IMR-90 (cell line): ENCODE data around the gene KRT3. TPM values are rescaled to one million over a fixed set of nuclear protein-coding genes. Genes with fewer than 3 reads are reported as not detected.

Source experiments
- ATAC-seq: fragments of 200-7000 bp; cut with Tn5 transposase; 2 replicates; pipeline ENCODE4 v1.9.1; 2020; ENCODE audit warnings: low read depth, mild to moderate bottlenecking, moderate library complexity
- BruUV-seq: library from RNA; stranded (reverse); fragments of 400-500 nt; replicated peaks from 2 replicates; lab custom pipeline; 2021; lab: Mats Ljungman, UMichigan
- CTCF ChIA-PET: fragments of 300-600 bp; formaldehyde crosslinking; extraction: SDS; loops from one replicate; lab custom pipeline; 2021; ENCODE audit warnings: antibody characterized with exemption; lab: Yijun Ruan, JAX
- POLR2A ChIA-PET: fragments of 300-600 bp; sonication (Branson Sonifier 250); formaldehyde crosslinking; loops from one replicate; lab custom pipeline; 2022; ENCODE audit warnings: antibody characterized with exemption; ENCODE audit not compliant: unreplicated experiment; lab: Charles Lee
- DNase-seq: peaks from one replicate; pipeline ENCODE4 v3.0.0; 2013
- H2AFZ ChIP-seq: replicated peaks from 2 replicates; pipeline ENCODE3; 2013; ENCODE audit warnings: low read length, mild to moderate bottlenecking; ENCODE audit not compliant: poor library complexity
- H2AK5ac ChIP-seq: 2 replicates; pipeline ENCODE4 v1.6.1; 2013; ENCODE audit warnings: low read depth, low read length, inconsistent platforms
- H2AK9ac ChIP-seq: replicated peaks from 2 replicates; pipeline ENCODE3; 2013; ENCODE audit warnings: mild to moderate bottlenecking, low read depth, low read length, moderate library complexity; ENCODE audit not compliant: poor library complexity
- H2BK120ac ChIP-seq: 2 replicates; pipeline ENCODE4 v1.6.1; 2013; ENCODE audit warnings: low read depth, low read length, inconsistent platforms
- H2BK15ac ChIP-seq: 3 replicates; pipeline ENCODE4 v1.6.1; 2013; ENCODE audit warnings: low read depth, low read length, inconsistent platforms
- H2BK20ac ChIP-seq: 2 replicates; pipeline ENCODE4 v1.6.1; 2013; ENCODE audit warnings: low read depth, mild to moderate bottlenecking, inconsistent platforms, low read length, moderate library complexity
- H2BK5ac ChIP-seq: 2 replicates; pipeline ENCODE4 v1.6.1; 2013; ENCODE audit warnings: mild to moderate bottlenecking, low read depth, low read length, inconsistent platforms; ENCODE audit not compliant: poor library complexity, severe bottlenecking
- H3K14ac ChIP-seq: replicated peaks from 2 replicates; pipeline ENCODE4 v1.6.1; 2013; ENCODE audit warnings: low read depth, low read length, inconsistent platforms
- H3K18ac ChIP-seq: 2 replicates; pipeline ENCODE4 v1.6.1; 2013; ENCODE audit warnings: low read depth, low read length, control low read depth
- H3K23ac ChIP-seq: 2 replicates; pipeline ENCODE4 v1.6.1; 2013; ENCODE audit warnings: low read depth, low read length, inconsistent platforms
- H3K27ac ChIP-seq: 2 replicates; pipeline ENCODE4 v1.5.1; 2013; ENCODE audit warnings: mild to moderate bottlenecking, control low read depth, low read length; ENCODE audit not compliant: insufficient read depth
- H3K27me3 ChIP-seq: 2 replicates; pipeline ENCODE4 v1.6.1; 2013; ENCODE audit warnings: low read length; ENCODE audit not compliant: control insufficient read depth, insufficient read depth
- H3K36me3 ChIP-seq: 2 replicates; pipeline ENCODE4 v1.6.1; 2013; ENCODE audit warnings: low read length, mixed read lengths; ENCODE audit not compliant: control insufficient read depth, insufficient read depth
- H3K4ac ChIP-seq: 2 replicates; pipeline ENCODE4 v1.6.1; 2013; ENCODE audit warnings: low read depth, low read length, inconsistent platforms
- H3K4me1 ChIP-seq: 2 replicates; pipeline ENCODE4 v1.6.1; 2013; ENCODE audit warnings: low read length, mixed read lengths; ENCODE audit not compliant: control insufficient read depth, insufficient read depth
- H3K4me2 ChIP-seq: 2 replicates; pipeline ENCODE4 v1.6.1; 2013; ENCODE audit warnings: low read depth, mild to moderate bottlenecking, control low read depth, low read length, moderate library complexity
- H3K4me3 ChIP-seq: 2 replicates; pipeline ENCODE4 v1.5.1; 2013; ENCODE audit warnings: low read depth, mild to moderate bottlenecking, control low read depth, low read length, moderate library complexity; ENCODE audit not compliant: insufficient read depth
- H3K56ac ChIP-seq: 2 replicates; pipeline ENCODE4 v1.6.1; 2013; ENCODE audit warnings: low read length, inconsistent platforms; ENCODE audit not compliant: insufficient read depth; ENCODE audit errors: extremely low read depth
- H3K79me1 ChIP-seq, 2 experiments: 2 replicates each; pipeline ENCODE4 v1.6.1; 2013; ENCODE audit warnings: low read length in 2 of 2, inconsistent platforms in 1 of 2, low read depth in 1 of 2
- H3K9ac ChIP-seq: 2 replicates; pipeline ENCODE4 v1.6.1; 2013; ENCODE audit warnings: low read depth, low read length, control low read depth
- H3K9me1 ChIP-seq: 2 replicates; pipeline ENCODE4 v1.6.1; 2013; ENCODE audit warnings: low read length, inconsistent platforms; ENCODE audit not compliant: insufficient read depth
- H3K9me3 ChIP-seq: 2 replicates; pipeline ENCODE4 v1.6.1; 2013; ENCODE audit warnings: low read length; ENCODE audit not compliant: control insufficient read depth, insufficient read depth
- H4K20me1 ChIP-seq: 2 replicates; pipeline ENCODE4 v1.6.1; 2013; ENCODE audit warnings: low read length, inconsistent platforms; ENCODE audit not compliant: insufficient read depth
- H4K5ac ChIP-seq: 2 replicates; pipeline ENCODE4 v1.6.1; 2013; ENCODE audit warnings: mild to moderate bottlenecking, low read depth, low read length, control low read depth
- H4K8ac ChIP-seq, 2 experiments: 2 replicates each; pipeline ENCODE4 v1.6.1; 2013; ENCODE audit warnings: low read depth in 2 of 2, low read length in 2 of 2, control low read depth in 1 of 2, inconsistent platforms in 1 of 2
- H4K91ac ChIP-seq: 2 replicates; pipeline ENCODE4 v1.6.1; 2013; ENCODE audit warnings: low read depth, low read length, inconsistent platforms; ENCODE audit not compliant: insufficient read depth
- BHLHE40 ChIP-seq: fragments of 150-350 bp; IDR thresholded peaks from 2 replicates; pipeline ENCODE4 v1.6.1; 2016; ENCODE audit warnings: mild to moderate bottlenecking, low read depth, low read length
- CEBPB ChIP-seq: IDR thresholded peaks from 2 replicates; pipeline ENCODE4 v1.6.1; 2012; ENCODE audit warnings: low read depth, low read length, improper control_type of control experiment
- CHD1 ChIP-seq: IDR thresholded peaks from 2 replicates; pipeline ENCODE4 v1.6.1; 2012; ENCODE audit warnings: low read depth, low read length, improper control_type of control experiment
- CTCF ChIP-seq: conservative IDR thresholded peaks from 2 replicates; pipeline ENCODE4 v1.5.1; 2012; ENCODE audit warnings: mild to moderate bottlenecking, low read depth, low read length, improper control_type of control experiment
- FOS ChIP-seq: fragments of 150-350 bp; IDR thresholded peaks from 2 replicates; pipeline ENCODE4 v1.6.1; 2016; ENCODE audit warnings: low read depth, low read length
- MAFK ChIP-seq: IDR thresholded peaks from 2 replicates; pipeline ENCODE4 v1.6.1; 2012; ENCODE audit warnings: low read depth, low read length, improper control_type of control experiment
- MAZ ChIP-seq: IDR thresholded peaks from 2 replicates; pipeline ENCODE4 v1.6.1; 2012; ENCODE audit warnings: low read depth, mild to moderate bottlenecking, low read length, improper control_type of control experiment, moderate library complexity, borderline replicate concordance
- MXI1 ChIP-seq: IDR thresholded peaks from 2 replicates; pipeline ENCODE4 v1.6.1; 2012; ENCODE audit warnings: low read depth, mild to moderate bottlenecking, low read length, moderate library complexity, borderline replicate concordance
- NFE2L2 ChIP-seq: fragments of 150-350 bp; IDR thresholded peaks from 2 replicates; pipeline ENCODE4 v1.6.1; 2016; ENCODE audit warnings: low read depth, mild to moderate bottlenecking, low read length
- POLR2A ChIP-seq: IDR thresholded peaks from 2 replicates; pipeline ENCODE4 v1.6.1; 2012; ENCODE audit warnings: mild to moderate bottlenecking, low read depth, low read length
- RAD21 ChIP-seq: IDR thresholded peaks from 2 replicates; pipeline ENCODE4 v1.6.1; 2012; ENCODE audit warnings: low read length, improper control_type of control experiment
- RCOR1 ChIP-seq: IDR thresholded peaks from 2 replicates; pipeline ENCODE4 v1.6.1; 2012; ENCODE audit warnings: mild to moderate bottlenecking, low read length, improper control_type of control experiment; ENCODE audit not compliant: insufficient replicate concordance
- RFX5 ChIP-seq: IDR thresholded peaks from 2 replicates; pipeline ENCODE4 v1.8.0; 2012; ENCODE audit warnings: low read depth, mild to moderate bottlenecking, low read length, moderate library complexity
- SMC3 ChIP-seq: fragments of 150-350 bp; IDR thresholded peaks from 2 replicates; pipeline ENCODE4 v1.6.1; 2016; ENCODE audit warnings: low read depth, mild to moderate bottlenecking, antibody characterized with exemption, low read length, moderate library complexity
- WGBS, 2 experiments: methylation state at CpG; one replicate each; pipeline versions ENCODE4 v1.1.5 to v1.1.7; 2013; ENCODE audit warnings: missing lambda C conversion rate in 2 of 2; ENCODE audit not compliant: insufficient read length in 1 of 2; ENCODE audit errors: extremely low coverage in 2 of 2; 5-methylcytosine and 5-hydroxymethylcytosine counted together
- dilution Hi-C: fragments of 300-500 bp; cut with HindIII; formaldehyde crosslinking; loops from one replicate; pipeline ENCODE4 v1.14.3; 2018; ENCODE audit warnings: low sequenced_read_pairs; ENCODE audit not compliant: unreplicated experiment
- in situ Hi-C: fragments of 300-500 bp; cut with MboI; formaldehyde crosslinking; loops from 3 replicates; pipeline ENCODE4 v1.14.3; 2019; ENCODE audit warnings: low sequenced_read_pairs, inconsistent platforms, mixed read lengths
- intact Hi-C: fragments of 100-400 bp; cut with micrococcal nuclease; formaldehyde crosslinking; loops from 2 replicates; pipeline ENCODE4 v1.10.0; 2022
- polyA plus RNA-seq, 3 experiments: library from polyadenylated mRNA; depleted of rRNA; stranded (reverse); fragments of >200 nt; gene quantifications; 2 replicates each; pipeline ENCODE4 v1.2.3, GENCODE V29; 2012; ENCODE audit warnings: low replicate concordance in 1 of 3
- total RNA-seq: library from RNA; depleted of rRNA; stranded (reverse); fragments of >200 nt; gene quantifications from 2 replicates; pipeline ENCODE4 v1.2.3, GENCODE V29; 2012
- TF ChIP-seq, protein P1 (sequence below): fragments of 150-350 bp; IDR thresholded peaks from 2 replicates; pipeline ENCODE4 v1.6.1; 2017; ENCODE audit warnings: mild to moderate bottlenecking, antibody characterized with exemption, low read length, low read depth

KRT3 gene
- total and polyA plus RNA-seq, 2 of the 4 experiments (the other 2 are of a cell fraction) = not detected

- TF ChIP-seq RAD21 (no peak), SMC3 (no peak), CEBPB (no peak), NFE2L2 (no peak), MAFK (no peak), FOS (no peak), CTCF (no peak), RCOR1 (no peak), RFX5 (no peak), POLR2A (no peak), BHLHE40 (no peak), MXI1 (no peak), MAZ (no peak), CHD1 (no peak)
- TF ChIP-seq, protein P1, sequence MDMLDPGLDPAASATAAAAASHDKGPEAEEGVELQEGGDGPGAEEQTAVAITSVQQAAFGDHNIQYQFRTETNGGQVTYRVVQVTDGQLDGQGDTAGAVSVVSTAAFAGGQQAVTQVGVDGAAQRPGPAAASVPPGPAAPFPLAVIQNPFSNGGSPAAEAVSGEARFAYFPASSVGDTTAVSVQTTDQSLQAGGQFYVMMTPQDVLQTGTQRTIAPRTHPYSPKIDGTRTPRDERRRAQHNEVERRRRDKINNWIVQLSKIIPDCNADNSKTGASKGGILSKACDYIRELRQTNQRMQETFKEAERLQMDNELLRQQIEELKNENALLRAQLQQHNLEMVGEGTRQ = no peak
- H2AFZ ChIP-seq = no peak overlapping the region
- H3K14ac ChIP-seq = no peak overlapping the region
- no peaks in the 10 kb centered on the region for H3K9me3 ChIP-seq
- no peak overlapping the region for H2BK20ac ChIP-seq
- no peak overlapping the region for H4K8ac ChIP-seq
- no peak overlapping the region for H3K4me3 ChIP-seq
- H4K5ac ChIP-seq = no peak overlapping the region
- ChIA-PET POLR2A (no interaction called here), CTCF (no interaction called here)
- H4K20me1 ChIP-seq = no peaks in the 10 kb centered on the region; the same call in 1 of the 2 replicates
- no peaks in the 10 kb centered on the region for H3K9me1 ChIP-seq
- no TSS peak for BruUV-seq
- H2BK120ac ChIP-seq = no peak overlapping the region
- no peak for DNase-seq
- in situ Hi-C loops = no loop called here
- H3K27ac ChIP-seq = no peak overlapping the region
- no peak for ATAC-seq
- no peak overlapping the region for H3K56ac ChIP-seq
- no peak overlapping the region for H2AK9ac ChIP-seq
- dilution Hi-C loops = no loop called here
- peaks cover 44% of the 10 kb centered on the region for H3K27me3 ChIP-seq
- no peak overlapping the region for H3K9ac ChIP-seq
- no peak overlapping the region for H3K4ac ChIP-seq
- no peak overlapping the region for H2BK15ac ChIP-seq
- no peak overlapping the region for H3K18ac ChIP-seq
- H3K36me3 ChIP-seq = no peaks in the 10 kb centered on the region
- no peak overlapping the region for H4K91ac ChIP-seq
- H3K23ac ChIP-seq = no peak overlapping the region
- no peaks in the 10 kb centered on the region for H3K4me1 ChIP-seq
- H3K79me1 ChIP-seq = no peaks in the 10 kb centered on the region
- H3K4me2 ChIP-seq = no peak overlapping the region
- intact Hi-C loops = no loop called here
- H2AK5ac ChIP-seq = no peak overlapping the region
- no peak overlapping the region for H2BK5ac ChIP-seq
- 79% methylated on average over 3 of the region's 7 CpGs; no CpG with 5 or more reads in 1 of the 2 experiments for WGBS, 2 experiments
These were observed 24.0 kb upstream of the KRT3 start for GRCh38 chr12:52819731-52820510.
